ENCODE measurements around the gene CPNE5. TPM values are rescaled to one million over a fixed set of nuclear protein-coding genes. Genes with fewer than 3 reads are reported as not detected.

CPNE5 gene
- total and polyA plus RNA-seq, 9 of the 15 experiments (the other 6 are each of a cell fraction or from before 2014, with no cell fraction given) = 0.14 to 1.0 (median 0.46) TPM; not detected in 2

GRCh38 chr6:36848658-36849441, 9.6 kb upstream of the CPNE5 start (continued):
- peak; percentile 65; the same call in 1 of the 2 replicates for TF ChIP-seq TOE1 (IDR thresholded peaks at IDR 0.05; ENCODE audit: borderline replicate concordance)
- TF ChIP-seq TOE1 (CRISPR knock-in tag; IDR thresholded peaks at IDR 0.05; ENCODE audit: borderline replicate concordance, low read depth) = no peak
- no peak for TF ChIP-seq RFX5 (IDR thresholded peaks at IDR 0.05; ENCODE audit: low read depth, low read length)
- TF ChIP-seq MNT (conservative IDR thresholded peaks at IDR 0.05) = peak; percentile 96 to 99
- peak; percentile 67; the same call in 1 of the 2 replicates for TF ChIP-seq ZNF584 (CRISPR knock-in tag; IDR thresholded peaks at IDR 0.05; ENCODE audit: low read depth)
- TF ChIP-seq NR4A1 (CRISPR knock-in tag; IDR thresholded peaks at IDR 0.05) = no peak
- TF ChIP-seq NR4A1 (tag; IDR thresholded peaks at IDR 0.05) = no peak
- TF ChIP-seq NR2C1 (IDR thresholded peaks at IDR 0.05) = no peak
- 0 out of 2 replicates have a peak, but pooled peaks have one; percentile 39 for TF ChIP-seq NR2C1 (tag; IDR thresholded peaks at IDR 0.05)
- TF ChIP-seq IRF9 (tag; IDR thresholded peaks at IDR 0.05) = no peak
- TF ChIP-seq MTF1 (CRISPR knock-in tag; IDR thresholded peaks at IDR 0.05; ENCODE audit: borderline replicate concordance) = no peak
- no peak for TF ChIP-seq CREB5 (CRISPR knock-in tag; IDR thresholded peaks at IDR 0.05)
- no peak for TF ChIP-seq MCM7 (IDR thresholded peaks at IDR 0.05)
- TF ChIP-seq CBFA2T3 (IDR thresholded peaks at IDR 0.05) = peak; percentile 87
